Fibroblast of lung (primary cell): ENCODE measurements around the gene RNF220. TPM values are rescaled to one million over a fixed set of nuclear protein-coding genes. Genes with fewer than 3 reads are reported as not detected.

Experiments used
- DNase-seq, 2 donors: peaks; one replicate each; pipeline versions ENCODE4 v3.0.0 to v3.0.0-alpha.2; 2010; ENCODE audit warnings: low read depth in 2 of 2
- H2AFZ ChIP-seq: 2 replicates; pipeline ENCODE4 v1.5.1; 2012; ENCODE audit warnings: low read length, control low read depth, inconsistent platforms
- H3K27ac ChIP-seq: 2 replicates; pipeline ENCODE4 v1.5.1; 2011; ENCODE audit warnings: low read length, control low read depth; ENCODE audit not compliant: insufficient read depth
- H3K27me3 ChIP-seq: 2 replicates; pipeline ENCODE4 v1.5.1; 2011; ENCODE audit warnings: mild to moderate bottlenecking, low read length; ENCODE audit not compliant: control insufficient read depth, insufficient read depth
- H3K36me3 ChIP-seq: 2 replicates; pipeline ENCODE4 v1.5.1; 2011; ENCODE audit warnings: low read length; ENCODE audit not compliant: control insufficient read depth, insufficient read depth
- H3K4me1 ChIP-seq: 2 replicates; pipeline ENCODE4 v1.5.1; 2011; ENCODE audit warnings: low read length; ENCODE audit not compliant: control insufficient read depth, insufficient read depth; ENCODE audit errors: extremely low read depth
- H3K4me2 ChIP-seq: 2 replicates; pipeline ENCODE4 v1.5.1; 2011; ENCODE audit warnings: low read length, control low read depth; ENCODE audit not compliant: insufficient read depth; ENCODE audit errors: extremely low read depth
- H3K4me3 ChIP-seq, 4 experiments: fragments of 200-600 bp in 1 of 4; sonication (generic) in 1 of 4; replicated peaks in 1 of 4; 2 replicates each; pipeline ENCODE4 v1.5.1; 2011 to 2016; ENCODE audit warnings: low read length in 4 of 4, low read depth in 3 of 4, mild to moderate bottlenecking in 3 of 4, control low read depth in 2 of 4, inconsistent platforms in 1 of 4, mixed read lengths in 1 of 4; ENCODE audit not compliant: insufficient read depth in 1 of 4; ENCODE audit errors: control extremely low read depth in 1 of 4
- H3K79me2 ChIP-seq: 2 replicates; pipeline ENCODE4 v1.5.1; 2012; ENCODE audit warnings: mild to moderate bottlenecking, low read length, inconsistent platforms; ENCODE audit not compliant: control insufficient read depth, insufficient read depth
- H3K9ac ChIP-seq: 2 replicates; pipeline ENCODE4 v1.5.1; 2011; ENCODE audit warnings: mild to moderate bottlenecking, low read length, control low read depth; ENCODE audit not compliant: insufficient read depth
- H3K9me3 ChIP-seq: 2 replicates; pipeline ENCODE4 v1.5.1; 2012; ENCODE audit warnings: low read depth, low read length; ENCODE audit not compliant: control insufficient read depth, insufficient read depth
- H4K20me1 ChIP-seq: 2 replicates; pipeline ENCODE4 v1.5.1; 2011; ENCODE audit warnings: low read length; ENCODE audit not compliant: control insufficient read depth, insufficient read depth; ENCODE audit errors: extremely low read depth
- EZH2 ChIP-seq: IDR thresholded peaks from 2 replicates; pipeline ENCODE4 v1.5.1; 2012; ENCODE audit warnings: low read length, control low read depth, mild to moderate bottlenecking; ENCODE audit errors: missing control alignments
- polyA plus RNA-seq, 2 donors: library from polyadenylated mRNA; depleted of rRNA in 1 of 2; stranded (reverse) in 1 of 2; unstranded in 1 of 2; fragments of >200 nt; gene quantifications; 2 replicates each; pipeline ENCODE4 v1.2.1, GENCODE V29; 2011 to 2012; ENCODE audit warnings: missing spikeins in 1 of 2
- total RNA-seq: library from RNA; depleted of rRNA; stranded (reverse); fragments of >200 nt; gene quantifications from 2 replicates; pipeline ENCODE4 v1.2.1, GENCODE V29; 2014
- TF ChIP-seq, protein P1 (sequence below), 2 donors: IDR thresholded peaks in 1 of 2; conservative IDR thresholded peaks in 1 of 2; 1 replicate in 1 of 2; 2 replicates in 1 of 2; pipeline ENCODE4 v1.5.1; 2011 to 2012; ENCODE audit warnings: low read length in 2 of 2, control low read depth in 1 of 2, inconsistent platforms in 1 of 2, low read depth in 1 of 2, mild to moderate bottlenecking in 1 of 2

Gene RNF220
- total and polyA plus RNA-seq, 2 donors (not counting 1 experiment from before 2014, with no cell fraction given), result 42.3 to 52.0 TPM

DNA sequence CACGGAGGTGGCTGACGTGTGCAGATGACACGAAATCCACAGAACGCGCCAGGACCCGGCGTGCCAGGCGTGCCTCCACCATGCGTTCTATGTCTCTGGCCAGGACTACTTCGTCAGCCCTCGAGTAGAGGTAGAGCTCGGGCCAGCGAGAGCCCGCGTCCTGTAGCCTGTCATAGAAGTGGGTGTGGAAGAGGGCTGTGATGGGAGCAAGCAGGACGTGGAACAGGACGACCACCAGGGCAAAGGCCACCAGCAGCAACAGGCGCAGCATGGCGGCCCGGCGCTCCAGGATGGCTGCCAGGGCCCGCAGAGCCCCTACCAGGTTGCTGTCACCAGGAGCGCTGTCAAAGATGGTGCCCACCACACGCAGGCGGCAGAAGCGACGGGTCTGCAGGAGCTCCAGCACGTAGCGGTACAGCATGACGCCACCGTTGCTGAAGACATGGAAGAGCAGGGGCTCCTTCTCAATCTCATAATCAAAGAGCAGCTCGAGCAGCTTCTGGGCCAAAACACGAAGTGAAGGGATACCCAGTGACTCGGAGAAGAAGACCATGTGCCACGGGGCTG lies 249.6 kb downstream of the RNF220 start:
- H2AFZ ChIP-seq, result no peak overlapping the region
- no peak for DNase-seq
- no peak overlapping the region for H3K9ac ChIP-seq
- no peak overlapping the region for H3K4me3 ChIP-seq
- no peak for TF ChIP-seq EZH2
- TF ChIP-seq, protein P1, sequence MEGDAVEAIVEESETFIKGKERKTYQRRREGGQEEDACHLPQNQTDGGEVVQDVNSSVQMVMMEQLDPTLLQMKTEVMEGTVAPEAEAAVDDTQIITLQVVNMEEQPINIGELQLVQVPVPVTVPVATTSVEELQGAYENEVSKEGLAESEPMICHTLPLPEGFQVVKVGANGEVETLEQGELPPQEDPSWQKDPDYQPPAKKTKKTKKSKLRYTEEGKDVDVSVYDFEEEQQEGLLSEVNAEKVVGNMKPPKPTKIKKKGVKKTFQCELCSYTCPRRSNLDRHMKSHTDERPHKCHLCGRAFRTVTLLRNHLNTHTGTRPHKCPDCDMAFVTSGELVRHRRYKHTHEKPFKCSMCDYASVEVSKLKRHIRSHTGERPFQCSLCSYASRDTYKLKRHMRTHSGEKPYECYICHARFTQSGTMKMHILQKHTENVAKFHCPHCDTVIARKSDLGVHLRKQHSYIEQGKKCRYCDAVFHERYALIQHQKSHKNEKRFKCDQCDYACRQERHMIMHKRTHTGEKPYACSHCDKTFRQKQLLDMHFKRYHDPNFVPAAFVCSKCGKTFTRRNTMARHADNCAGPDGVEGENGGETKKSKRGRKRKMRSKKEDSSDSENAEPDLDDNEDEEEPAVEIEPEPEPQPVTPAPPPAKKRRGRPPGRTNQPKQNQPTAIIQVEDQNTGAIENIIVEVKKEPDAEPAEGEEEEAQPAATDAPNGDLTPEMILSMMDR (conservative IDR thresholded peaks at IDR 0.05 in 1 of 2, IDR thresholded peaks at IDR 0.05 in 1 of 2; ENCODE audit: low read depth in 1 of 2, low read length in 2 of 2), result no peak
- H3K27ac ChIP-seq, result no peak overlapping the region
- H3K79me2 ChIP-seq, result no peaks in the 10 kb centered on the region
- H3K4me1 ChIP-seq, result no peaks in the 10 kb centered on the region
- H4K20me1 ChIP-seq, result no peaks in the 10 kb centered on the region
- peaks cover 10% of the 10 kb centered on the region for H3K36me3 ChIP-seq
- H3K4me2 ChIP-seq, result no peak overlapping the region
- no peaks in the 10 kb centered on the region for H3K27me3 ChIP-seq
- no peaks in the 10 kb centered on the region for H3K9me3 ChIP-seq

DNA sequence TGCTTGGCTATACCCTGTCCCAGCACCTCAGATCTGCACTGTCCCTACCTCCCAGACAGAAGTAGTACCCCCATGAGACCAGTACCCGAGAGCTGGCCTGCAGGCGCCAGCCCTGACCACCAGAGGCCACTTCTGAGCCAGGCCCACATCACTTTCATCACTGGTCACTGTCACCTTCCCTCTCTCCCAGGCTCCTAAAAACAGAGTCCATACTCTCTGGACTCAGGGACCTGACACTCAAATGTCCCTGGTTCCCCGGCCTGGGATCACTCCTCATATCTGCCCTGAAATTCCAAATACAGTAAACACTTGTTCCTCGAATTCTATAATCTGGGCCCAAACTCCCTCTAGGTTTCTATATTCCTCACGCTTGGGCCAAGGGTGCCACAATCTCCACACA lies 250.6 kb downstream of the RNF220 start:
- no peak for TF ChIP-seq EZH2
- TF ChIP-seq, protein P1 (conservative IDR thresholded peaks at IDR 0.05 in 1 of 2, IDR thresholded peaks at IDR 0.05 in 1 of 2; ENCODE audit: low read depth in 1 of 2, low read length in 2 of 2), result peak; percentile 75 to 91
- H3K4me1 ChIP-seq, result no peaks in the 10 kb centered on the region
- H3K9ac ChIP-seq, result no peak overlapping the region
- no peaks in the 10 kb centered on the region for H3K27me3 ChIP-seq
- no peak for DNase-seq
- no peak overlapping the region for H3K27ac ChIP-seq
- H4K20me1 ChIP-seq, result no peaks in the 10 kb centered on the region
- H3K9me3 ChIP-seq, result no peaks in the 10 kb centered on the region
- H3K4me3 ChIP-seq, result no peak overlapping the region
- peaks cover 5% of the 10 kb centered on the region for H3K36me3 ChIP-seq
- H2AFZ ChIP-seq, result no peak overlapping the region
- no peaks in the 10 kb centered on the region for H3K79me2 ChIP-seq
- H3K4me2 ChIP-seq, result no peak overlapping the region

DNA sequence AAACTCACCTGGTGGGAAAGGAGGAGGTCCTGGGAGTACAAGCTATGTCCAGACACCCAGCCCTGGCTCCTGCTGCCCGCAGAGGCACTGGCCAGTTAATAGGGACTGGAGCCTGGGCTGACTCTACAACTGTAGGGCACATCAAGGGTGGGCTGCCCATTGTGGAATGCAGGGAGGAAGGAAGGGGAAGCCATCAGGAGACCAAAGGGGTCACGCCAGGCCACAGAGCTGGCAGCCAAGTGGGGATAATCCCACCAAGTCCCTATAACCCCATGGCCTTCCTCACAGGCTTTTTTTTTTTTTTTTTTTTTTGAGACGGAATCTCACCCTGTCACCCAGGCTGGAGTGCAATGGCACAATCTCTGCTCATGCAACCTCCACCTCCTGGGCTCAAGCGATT lies 254.5 kb downstream of the RNF220 start:
- H3K9ac ChIP-seq, result no peak overlapping the region
- no peaks in the 10 kb centered on the region for H3K36me3 ChIP-seq
- H3K4me1 ChIP-seq, result no peaks in the 10 kb centered on the region
- H3K27me3 ChIP-seq, result no peaks in the 10 kb centered on the region
- DNase-seq, result no peak
- H3K27ac ChIP-seq, result no peak overlapping the region
- H3K79me2 ChIP-seq, result no peaks in the 10 kb centered on the region
- TF ChIP-seq, protein P1 (conservative IDR thresholded peaks at IDR 0.05 in 1 of 2, IDR thresholded peaks at IDR 0.05 in 1 of 2; ENCODE audit: low read depth in 1 of 2, low read length in 2 of 2), result no peak
- TF ChIP-seq EZH2, result no peak
- no peaks in the 10 kb centered on the region for H3K9me3 ChIP-seq
- no peak overlapping the region for H2AFZ ChIP-seq
- H4K20me1 ChIP-seq, result no peaks in the 10 kb centered on the region
- no peak overlapping the region for H3K4me3 ChIP-seq
- no peak overlapping the region for H3K4me2 ChIP-seq
